HepG2 (cell line): ENCODE results near the gene USP35. TPM values are rescaled to one million over a fixed set of nuclear protein-coding genes. Genes with fewer than 3 reads are reported as not detected.
A peak's percentile ranks its signal among the peaks of the same experiment; 100 is the strongest.

Experiments
- ATAD3A ChIP-seq: sonication (generic); formaldehyde crosslinking; IDR thresholded peaks from 2 replicates; pipeline ENCODE4 v1.4.0; 2020; ENCODE audit warnings: missing genetic modification reagents
- BRCA1 ChIP-seq: sonication (generic); formaldehyde crosslinking; IDR thresholded peaks from 2 replicates; pipeline ENCODE4 v1.4.0; 2020; ENCODE audit warnings: missing genetic modification reagents
- CAMTA2 ChIP-seq: sonication (generic); formaldehyde crosslinking; IDR thresholded peaks from 2 replicates; pipeline ENCODE4 v1.4.0; 2020; ENCODE audit warnings: mild to moderate bottlenecking, missing genetic modification reagents, borderline replicate concordance
- EP300 ChIP-seq, 3 experiments: sonication (generic) in 1 of 3; formaldehyde crosslinking in 1 of 3; IDR thresholded peaks; 2 replicates each; pipeline versions ENCODE4 v1.5.1 to v1.6.1; 2011 to 2020; ENCODE audit warnings: low read depth in 2 of 3, low read length in 2 of 3, borderline replicate concordance in 1 of 3, improper control_type of control experiment in 1 of 3, mild to moderate bottlenecking in 1 of 3, missing genetic modification reagents in 1 of 3, moderate library complexity in 1 of 3
- HMG20A ChIP-seq: IDR thresholded peaks from 2 replicates; pipeline ENCODE4 v1.6.1; 2016; ENCODE audit warnings: borderline replicate concordance
- KLF13 ChIP-seq: sonication (generic); formaldehyde crosslinking; IDR thresholded peaks from 2 replicates; pipeline ENCODE4 v1.4.0; 2020; ENCODE audit warnings: mild to moderate bottlenecking, missing genetic modification reagents
- NCOA2 ChIP-seq: sonication (generic); formaldehyde crosslinking; IDR thresholded peaks from 2 replicates; pipeline ENCODE4 v1.8.0; 2022; ENCODE audit warnings: inconsistent platforms
- ONECUT2 ChIP-seq: sonication (generic); formaldehyde crosslinking; IDR thresholded peaks from 2 replicates; pipeline ENCODE4 v1.4.0; 2020; ENCODE audit warnings: missing genetic modification reagents
- PHB2 ChIP-seq: fragments of 450-650 bp; IDR thresholded peaks from 2 replicates; pipeline ENCODE4 v1.6.1; 2018; ENCODE audit not compliant: partially characterized antibody
- PHF8 ChIP-seq: sonication (generic); formaldehyde crosslinking; IDR thresholded peaks from 2 replicates; pipeline ENCODE4 v1.5.0; 2020; ENCODE audit warnings: missing genetic modification reagents
- RERE ChIP-seq: IDR thresholded peaks from 2 replicates; pipeline ENCODE4 v1.6.1; 2016; ENCODE audit warnings: low read depth, missing genetic modification reagents, missing compliant biosample characterization
- RFX1 ChIP-seq: fragments of 450-650 bp; IDR thresholded peaks from 2 replicates; pipeline ENCODE4 v1.6.1; 2017
- RFX5 ChIP-seq: IDR thresholded peaks from 2 replicates; pipeline ENCODE4 v1.6.1; 2011; ENCODE audit warnings: low read depth, low read length, improper control_type of control experiment
- SP5 ChIP-seq: IDR thresholded peaks from 2 replicates; pipeline ENCODE4 v1.6.1; 2016; ENCODE audit warnings: low read depth, borderline replicate concordance
- ZNF264 ChIP-seq: sonication (generic); formaldehyde crosslinking; IDR thresholded peaks from 2 replicates; pipeline ENCODE4 v1.4.0; 2020; ENCODE audit warnings: missing genetic modification reagents
- ZNF331 ChIP-seq: sonication (generic); formaldehyde crosslinking; IDR thresholded peaks from 2 replicates; pipeline ENCODE4 v1.4.0; 2020; ENCODE audit warnings: missing genetic modification reagents
- ZNF672 ChIP-seq: sonication (generic); formaldehyde crosslinking; IDR thresholded peaks from 2 replicates; pipeline ENCODE4 v1.8.1; 2022; ENCODE audit warnings: missing genetic modification reagents
- polyA plus RNA-seq, 8 experiments: library from polyadenylated mRNA; depleted of rRNA in 3 of 8; stranded (reverse) in 7 of 8; unstranded in 1 of 8; fragments of >200 nt; fragmentation: Illumina TruSeq in 4 of 8; extraction: Trizol in 4 of 8; gene quantifications; 2 replicates each; pipeline versions ENCODE4 v1.2.1 to v1.2.3, GENCODE V29; 2011 to 2016; ENCODE audit warnings: low read depth in 4 of 8, missing spikeins in 1 of 8, mixed read lengths in 1 of 8; ENCODE audit not compliant: insufficient read depth in 1 of 8
- total RNA-seq, 5 experiments: library from RNA; depleted of rRNA; stranded (reverse); fragments of >200 nt; fragmentation: Illumina TruSeq; extraction: Trizol; gene quantifications; 2 replicates each; pipeline ENCODE4 v1.2.3, GENCODE V29; 2016; ENCODE audit warnings: low read depth in 1 of 5
- TF ChIP-seq, protein P1 (sequence below): sonication (generic); formaldehyde crosslinking; IDR thresholded peaks from 2 replicates; pipeline ENCODE4 v1.9.0; 2021; ENCODE audit warnings: missing genetic modification reagents, borderline replicate concordance
- TF ChIP-seq, protein P2 (sequence below): sonication (generic); formaldehyde crosslinking; IDR thresholded peaks from 2 replicates; pipeline ENCODE4 v1.9.0; 2021; ENCODE audit warnings: missing genetic modification reagents, borderline replicate concordance

The USP35 gene
- total and polyA plus RNA-seq, 2 of the 13 experiments (the other 11 are each of a cell fraction or from before 2014, with no cell fraction given): 4.6 to 7.7 TPM

DNA sequence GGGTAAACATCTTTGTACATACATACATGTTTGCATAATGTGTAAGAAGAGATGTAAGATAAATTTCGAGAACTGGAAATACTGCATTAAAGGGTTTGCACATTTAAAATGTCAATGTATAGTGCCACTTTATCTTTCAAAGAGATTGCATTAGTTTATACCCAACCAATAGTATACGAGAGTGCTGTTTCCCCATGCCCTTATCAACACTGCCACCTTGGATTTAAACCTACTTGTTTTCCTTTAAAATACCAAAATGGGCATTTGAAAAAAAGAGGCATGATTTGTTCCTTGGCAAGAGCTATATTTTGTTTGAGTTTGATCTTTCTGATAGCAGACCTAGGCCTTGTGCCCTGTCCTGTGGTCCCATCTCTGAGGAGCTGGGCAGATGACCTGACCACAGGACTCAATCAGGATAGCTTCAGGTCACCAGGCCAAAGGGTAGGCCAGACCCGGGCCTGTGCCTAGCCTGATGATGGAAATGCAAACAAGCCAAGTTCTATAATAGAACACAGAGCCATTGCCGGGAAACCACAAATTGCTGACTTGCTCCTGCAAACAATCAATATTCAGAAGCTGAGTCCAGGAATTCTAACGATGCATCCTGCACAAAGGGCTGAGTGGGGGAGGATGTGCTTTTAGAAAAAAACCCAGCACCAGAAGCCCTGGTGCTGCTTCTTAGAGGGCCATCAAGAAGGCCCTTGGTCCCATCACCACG lies 32.4 kb upstream of the USP35 start (continued):
- TF ChIP-seq RERE (CRISPR knock-in tag) (peak; percentile 75), ZNF264 (CRISPR knock-in tag) (peak; percentile 88), RFX1 (no peak), CAMTA2 (no peak), EP300 (IDR thresholded peaks at IDR 0.05; ENCODE audit: low read depth in 2 of 2, low read length in 2 of 2) (peak; percentile 58 to 95; a peak in 3 of 4 replicates), EP300 (CRISPR knock-in tag; IDR thresholded peaks at IDR 0.05; ENCODE audit: borderline replicate concordance) (peak; percentile 89), PHF8 (CRISPR knock-in tag) (peak; percentile 32; the same call in 1 of the 2 replicates), BRCA1 (CRISPR knock-in tag) (peak; percentile 50; the same call in 1 of the 2 replicates), NCOA2 (CRISPR knock-in tag) (peak; percentile 98), HMG20A (peak; percentile 91; the same call in 1 of the 2 replicates), ZNF672 (CRISPR knock-in tag) (no peak), ONECUT2 (CRISPR knock-in tag) (peak; percentile 97), KLF13 (CRISPR knock-in tag) (no peak), PHB2 (no peak), ZNF331 (CRISPR knock-in tag) (peak; percentile 92), RFX5 (no peak; the same call in 1 of the 2 replicates), SP5 (0 out of 2 replicates have a peak, but pooled peaks have one; percentile 37), ATAD3A (no peak)
- TF ChIP-seq, protein P1, sequence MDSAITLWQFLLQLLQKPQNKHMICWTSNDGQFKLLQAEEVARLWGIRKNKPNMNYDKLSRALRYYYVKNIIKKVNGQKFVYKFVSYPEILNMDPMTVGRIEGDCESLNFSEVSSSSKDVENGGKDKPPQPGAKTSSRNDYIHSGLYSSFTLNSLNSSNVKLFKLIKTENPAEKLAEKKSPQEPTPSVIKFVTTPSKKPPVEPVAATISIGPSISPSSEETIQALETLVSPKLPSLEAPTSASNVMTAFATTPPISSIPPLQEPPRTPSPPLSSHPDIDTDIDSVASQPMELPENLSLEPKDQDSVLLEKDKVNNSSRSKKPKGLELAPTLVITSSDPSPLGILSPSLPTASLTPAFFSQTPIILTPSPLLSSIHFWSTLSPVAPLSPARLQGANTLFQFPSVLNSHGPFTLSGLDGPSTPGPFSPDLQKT (CRISPR knock-in tag): no peak
- TF ChIP-seq, protein P2, sequence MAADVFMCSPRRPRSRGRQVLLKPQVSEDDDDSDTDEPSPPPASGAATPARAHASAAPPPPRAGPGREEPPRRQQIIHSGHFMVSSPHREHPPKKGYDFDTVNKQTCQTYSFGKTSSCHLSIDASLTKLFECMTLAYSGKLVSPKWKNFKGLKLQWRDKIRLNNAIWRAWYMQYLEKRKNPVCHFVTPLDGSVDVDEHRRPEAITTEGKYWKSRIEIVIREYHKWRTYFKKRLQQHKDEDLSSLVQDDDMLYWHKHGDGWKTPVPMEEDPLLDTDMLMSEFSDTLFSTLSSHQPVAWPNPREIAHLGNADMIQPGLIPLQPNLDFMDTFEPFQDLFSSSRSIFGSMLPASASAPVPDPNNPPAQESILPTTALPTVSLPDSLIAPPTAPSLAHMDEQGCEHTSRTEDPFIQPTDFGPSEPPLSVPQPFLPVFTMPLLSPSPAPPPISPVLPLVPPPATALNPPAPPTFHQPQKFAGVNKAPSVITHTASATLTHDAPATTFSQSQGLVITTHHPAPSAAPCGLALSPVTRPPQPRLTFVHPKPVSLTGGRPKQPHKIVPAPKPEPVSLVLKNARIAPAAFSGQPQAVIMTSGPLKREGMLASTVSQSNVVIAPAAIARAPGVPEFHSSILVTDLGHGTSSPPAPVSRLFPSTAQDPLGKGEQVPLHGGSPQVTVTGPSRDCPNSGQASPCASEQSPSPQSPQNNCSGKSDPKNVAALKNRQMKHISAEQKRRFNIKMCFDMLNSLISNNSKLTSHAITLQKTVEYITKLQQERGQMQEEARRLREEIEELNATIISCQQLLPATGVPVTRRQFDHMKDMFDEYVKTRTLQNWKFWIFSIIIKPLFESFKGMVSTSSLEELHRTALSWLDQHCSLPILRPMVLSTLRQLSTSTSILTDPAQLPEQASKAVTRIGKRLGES (CRISPR knock-in tag): 0 out of 2 replicates have a peak, but pooled peaks have one; percentile 67
